PC-9 (cell line): ENCODE measurements around the gene ZFPL1.

Experiments used
- EZH2 ChIP-seq: fragments of 200-600 bp; sonication (generic); IDR thresholded peaks from 2 replicates; pipeline ENCODE4 v1.8.0; 2017; ENCODE audit warnings: antibody characterized with exemption, low read depth
- TF ChIP-seq, protein P1 (sequence below): fragments of 200-600 bp; sonication (generic); conservative IDR thresholded peaks from 2 replicates; pipeline ENCODE4 v1.6.1; 2017; ENCODE audit warnings: mixed run types, antibody characterized with exemption, mild to moderate bottlenecking, moderate library complexity

DNA sequence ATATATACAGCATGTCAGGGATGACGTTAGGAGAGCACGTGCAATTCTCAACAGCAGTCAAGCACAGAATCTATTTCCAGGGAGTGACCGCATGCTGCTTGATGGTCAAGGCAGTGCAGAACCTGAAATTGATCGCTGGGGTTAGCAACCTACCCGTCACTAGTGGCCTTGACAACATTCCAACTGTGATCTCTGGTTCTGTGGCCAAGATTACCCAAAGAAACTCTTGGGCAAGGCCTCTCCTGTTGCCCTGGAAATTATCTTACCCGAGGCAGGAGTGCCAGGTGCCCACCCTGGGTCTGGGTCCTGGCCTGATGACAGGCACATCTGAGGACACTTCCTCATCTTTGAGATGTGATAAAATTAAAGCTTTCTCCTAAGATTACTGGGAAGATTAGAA, 29.8 kb downstream of the ZFPL1 start:
- TF ChIP-seq, protein P1, sequence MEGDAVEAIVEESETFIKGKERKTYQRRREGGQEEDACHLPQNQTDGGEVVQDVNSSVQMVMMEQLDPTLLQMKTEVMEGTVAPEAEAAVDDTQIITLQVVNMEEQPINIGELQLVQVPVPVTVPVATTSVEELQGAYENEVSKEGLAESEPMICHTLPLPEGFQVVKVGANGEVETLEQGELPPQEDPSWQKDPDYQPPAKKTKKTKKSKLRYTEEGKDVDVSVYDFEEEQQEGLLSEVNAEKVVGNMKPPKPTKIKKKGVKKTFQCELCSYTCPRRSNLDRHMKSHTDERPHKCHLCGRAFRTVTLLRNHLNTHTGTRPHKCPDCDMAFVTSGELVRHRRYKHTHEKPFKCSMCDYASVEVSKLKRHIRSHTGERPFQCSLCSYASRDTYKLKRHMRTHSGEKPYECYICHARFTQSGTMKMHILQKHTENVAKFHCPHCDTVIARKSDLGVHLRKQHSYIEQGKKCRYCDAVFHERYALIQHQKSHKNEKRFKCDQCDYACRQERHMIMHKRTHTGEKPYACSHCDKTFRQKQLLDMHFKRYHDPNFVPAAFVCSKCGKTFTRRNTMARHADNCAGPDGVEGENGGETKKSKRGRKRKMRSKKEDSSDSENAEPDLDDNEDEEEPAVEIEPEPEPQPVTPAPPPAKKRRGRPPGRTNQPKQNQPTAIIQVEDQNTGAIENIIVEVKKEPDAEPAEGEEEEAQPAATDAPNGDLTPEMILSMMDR: no peak
- no peak for TF ChIP-seq EZH2
